Activated CD4-positive, CD25-positive, alpha-beta regulatory T cell treated with anti-CD3 and anti-CD28 coated beads, Interleukin-2, amount 50 U/mL, for 72 hours (primary cell): ENCODE results near the gene CCDC120.
A peak's percentile ranks its signal among the peaks of the same experiment; 100 is the strongest.

Source experiments
- DNase-seq: peaks from one replicate; pipeline ENCODE4 v3.0.0; 2021

Gene CCDC120

DNA sequence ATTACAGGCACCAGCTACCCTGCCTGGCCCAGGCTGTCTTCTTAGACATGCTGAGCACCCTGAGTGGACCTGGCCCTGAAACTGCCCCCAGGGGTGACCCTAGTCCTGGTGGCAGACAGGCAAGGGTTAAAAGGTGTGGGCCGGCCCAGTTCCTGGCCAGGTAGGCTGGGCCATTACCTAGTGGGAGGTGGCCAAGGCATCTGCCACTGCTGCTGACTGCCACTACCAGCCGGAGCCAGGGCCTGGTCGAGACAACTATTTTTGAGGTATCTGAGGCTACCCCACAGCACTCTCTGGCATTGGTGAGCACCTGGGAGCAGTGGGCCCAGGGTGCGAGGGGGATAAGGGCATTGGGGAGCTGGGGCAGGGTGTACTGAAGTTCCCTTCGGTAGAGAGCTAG, at the start of gene CCDC120:
TSS of gene CCDC120 (plus strand) at position 206 of the 400 bp plus-strand sequence. CDS start 3,043 bp downstream, outside the sequence.
- DNase-seq: no peak

DNA sequence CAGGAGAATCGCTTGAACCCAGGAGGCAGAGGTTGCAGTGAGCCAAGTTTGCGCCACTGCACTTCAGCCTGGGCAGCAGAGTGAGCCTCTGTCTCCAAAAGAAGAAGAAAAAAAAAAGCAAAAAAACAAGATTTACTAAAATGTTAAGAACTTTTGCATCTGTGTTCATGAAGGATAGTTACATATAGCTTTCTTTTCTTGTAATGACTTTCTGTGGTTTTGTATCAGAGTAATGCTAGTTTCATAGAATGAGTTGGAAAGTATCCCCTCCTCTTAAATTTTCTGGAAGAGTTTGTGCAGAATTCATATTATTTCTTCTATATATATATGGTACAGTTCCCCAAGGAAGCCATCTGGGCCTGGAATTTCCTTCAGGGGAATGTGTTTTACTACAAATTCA, 39.7 kb upstream of the CCDC120 start:
- DNase-seq: no peak

- DNase-seq: no peak
Observed at GRCh38 chrX:49019599-49020249, 39.1 kb upstream of the CCDC120 start.

DNA sequence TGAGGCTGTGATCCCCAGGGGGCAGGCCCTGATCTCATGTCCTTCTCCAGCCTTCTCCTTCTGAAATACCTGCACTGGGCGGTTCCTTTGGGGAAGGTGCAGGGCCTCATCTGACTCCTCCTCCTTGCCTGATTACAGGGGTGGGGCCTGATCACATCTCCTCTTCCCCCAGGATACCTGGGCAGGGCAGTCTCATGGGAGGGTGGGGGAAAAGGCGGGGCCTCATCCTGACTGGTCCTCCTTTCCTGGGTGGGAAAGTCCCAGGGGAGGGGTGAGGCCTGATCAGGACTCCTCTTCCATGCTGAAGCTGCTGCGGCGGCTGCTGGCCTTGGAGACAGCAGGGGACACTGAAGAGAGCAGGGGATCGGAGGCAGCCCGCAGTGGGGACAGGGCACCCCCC, 28.9 kb upstream of the CCDC120 start:
- no peak for DNase-seq

DNA sequence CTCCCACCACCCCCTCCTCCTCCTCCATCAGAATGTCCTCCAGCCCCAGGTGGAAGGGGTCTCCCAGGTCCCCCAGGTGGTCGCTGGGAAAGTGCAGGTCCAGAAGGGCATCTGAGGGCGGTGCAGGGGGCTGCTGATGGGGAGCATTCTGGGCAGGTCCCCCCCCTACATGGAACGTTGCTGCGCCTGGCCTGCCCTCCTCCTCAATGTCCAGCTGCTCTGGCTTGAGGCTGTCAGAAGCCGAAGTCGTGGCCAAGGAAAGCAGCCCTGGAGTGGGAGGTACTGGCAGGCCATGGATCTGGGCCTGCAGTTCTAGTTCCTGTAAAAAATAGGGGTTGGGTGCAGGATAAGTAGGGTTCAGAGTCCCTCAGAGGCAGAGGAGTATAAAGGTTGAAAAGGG, 28.5 kb upstream of the CCDC120 start:
- no peak for DNase-seq

- DNase-seq: no peak
Observed at GRCh38 chrX:49037883-49038475, 20.8 kb upstream of the CCDC120 start.

- no peak for DNase-seq
Observed at GRCh38 chrX:49039598-49040375, 19.0 kb upstream of the CCDC120 start.

- no peak for DNase-seq
Observed at GRCh38 chrX:49040376-49040955, 18.3 kb upstream of the CCDC120 start.

DNA sequence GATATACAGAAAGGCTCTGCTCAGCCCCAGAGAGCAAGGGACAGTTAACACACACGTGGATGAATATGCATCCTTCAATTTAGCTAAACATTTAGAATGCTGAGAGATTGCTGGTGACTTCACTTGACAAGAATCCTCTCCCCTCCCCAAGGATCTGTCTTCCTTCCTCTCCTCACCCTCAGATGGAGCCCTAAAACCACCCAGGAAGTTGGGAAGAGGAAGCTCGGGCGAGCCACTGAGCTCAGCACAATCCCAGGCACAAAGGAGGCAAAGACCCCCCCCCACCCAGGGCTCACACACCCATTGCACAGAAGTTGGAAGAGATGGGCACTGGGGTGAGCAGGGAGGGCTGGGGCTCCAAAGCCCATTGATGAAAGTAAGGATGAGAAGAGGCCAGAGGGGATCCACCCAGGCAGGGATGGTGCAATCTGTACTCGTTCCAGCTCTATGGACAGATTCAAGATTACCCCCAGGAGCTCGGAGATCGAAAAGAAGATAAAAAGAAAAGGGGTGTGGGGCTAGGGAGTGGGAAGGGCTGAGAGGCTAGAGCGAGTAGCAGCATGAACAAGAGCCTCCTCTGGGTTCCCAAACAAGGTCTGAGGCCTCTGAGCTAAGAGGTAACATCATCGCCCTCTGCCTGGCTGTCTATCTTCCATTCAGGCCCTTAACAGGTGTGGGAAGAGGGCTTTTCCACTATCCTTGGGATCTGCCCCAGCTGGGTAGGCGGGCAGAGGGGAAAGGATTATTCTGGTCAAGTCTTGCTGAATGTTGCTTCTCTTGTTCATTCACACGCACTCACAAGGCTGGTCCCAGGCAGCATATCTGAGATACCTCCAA, 16.8 kb upstream of the CCDC120 start:
- DNase-seq: no peak

GRCh38 chrX:49042581-49043219, 16.1 kb upstream of the CCDC120 start:
- DNase-seq: no peak

- DNase-seq: peak; percentile 89
Observed at GRCh38 chrX:49043220-49043986, 15.4 kb upstream of the CCDC120 start, which contains the start of gene TFE3. TFE3 (minus strand) TSS chrX:49043357; CDS start chrX:49043226, 131 bp downstream.

DNA sequence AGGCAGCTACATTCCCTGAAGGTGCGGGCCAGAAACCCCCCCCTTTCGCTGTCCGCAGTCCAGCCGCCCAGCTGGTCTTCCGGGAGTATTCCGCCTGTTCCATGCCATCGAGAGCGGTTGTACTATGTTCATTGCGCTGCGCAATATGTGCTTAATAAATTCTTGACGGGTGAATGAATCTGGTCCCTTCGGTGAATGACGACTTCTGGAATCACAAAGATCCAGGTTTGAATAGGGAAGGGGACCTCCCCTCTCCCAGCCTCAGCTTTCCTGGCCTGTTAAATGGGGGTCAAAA, 14.9 kb upstream of the CCDC120 start:
- no peak for DNase-seq

DNA sequence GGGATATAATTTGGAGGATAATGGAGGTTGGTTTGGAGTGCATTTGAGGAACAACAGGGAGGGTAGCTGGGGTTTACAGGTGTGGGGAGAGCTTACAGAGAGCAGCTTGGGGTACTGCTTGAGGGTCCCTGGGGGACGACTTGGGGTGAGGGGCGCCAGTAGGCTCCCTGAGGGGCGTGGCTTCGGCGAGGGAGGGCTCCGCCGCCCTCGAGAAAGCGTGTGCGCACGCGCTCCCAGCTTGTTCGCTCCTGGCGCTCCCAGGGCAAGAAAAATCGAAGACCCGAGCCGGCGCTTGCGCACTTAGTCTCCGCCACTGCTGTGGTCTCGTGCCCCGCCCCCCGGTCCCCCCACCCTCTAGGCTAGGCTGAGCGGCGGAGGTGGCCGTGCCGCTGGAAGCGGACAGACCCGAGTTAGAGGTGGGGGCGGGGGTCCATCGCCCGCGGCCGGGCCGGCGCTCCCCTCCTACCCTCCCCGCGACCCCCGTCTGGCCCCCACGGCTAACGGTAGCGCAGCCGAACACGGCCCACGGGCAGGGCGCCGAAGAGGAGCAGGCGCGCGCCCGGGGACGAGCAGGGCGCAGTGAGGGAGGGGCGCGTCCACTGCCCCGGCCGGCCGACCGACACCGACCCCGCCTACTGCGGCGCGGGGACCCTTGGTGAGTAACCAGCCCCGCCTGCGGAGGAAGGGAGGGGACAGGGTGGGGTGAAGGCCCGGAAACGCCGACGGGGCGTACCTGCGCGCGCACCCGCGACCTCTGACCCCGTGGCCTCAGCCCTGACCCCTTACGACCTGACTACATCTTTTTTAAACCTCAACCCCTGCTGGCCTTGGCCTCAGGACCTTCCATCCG, 5.4 kb upstream of the CCDC120 start:
- DNase-seq: peak; percentile 80

- DNase-seq: no peak
Observed at GRCh38 chrX:49054073-49054762, 4.6 kb upstream of the CCDC120 start.

- DNase-seq: no peak
Observed at GRCh38 chrX:49059201-49059600, 402 bp downstream of the CCDC120 start.

DNA sequence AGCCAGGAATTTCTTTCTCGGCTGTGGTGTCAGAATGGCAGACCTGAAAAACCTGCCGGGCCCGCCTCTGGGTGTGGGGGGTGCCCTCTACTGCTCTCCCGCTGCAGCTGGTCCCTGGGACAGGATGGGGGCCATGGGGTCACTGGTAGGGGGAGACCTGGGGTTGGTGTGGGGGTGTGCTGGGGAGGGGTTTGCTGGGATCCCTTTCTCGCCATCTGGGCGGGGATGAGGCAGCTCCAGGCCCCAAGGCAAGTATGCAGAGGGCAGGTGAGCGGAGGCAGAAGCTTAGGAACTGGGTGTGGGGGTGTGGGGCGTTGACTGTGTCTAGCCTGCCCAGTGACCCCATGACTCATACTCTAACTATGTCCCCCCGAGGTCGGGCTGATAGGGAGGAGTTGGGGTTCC, 884 bp downstream of the CCDC120 start:
- no peak for DNase-seq

GRCh38 chrX:49060914-49061313, 2.1 kb downstream of the CCDC120 start:
- no peak for DNase-seq

GRCh38 chrX:49061490-49061889, 2.7 kb downstream of the CCDC120 start:
- no peak for DNase-seq

DNA sequence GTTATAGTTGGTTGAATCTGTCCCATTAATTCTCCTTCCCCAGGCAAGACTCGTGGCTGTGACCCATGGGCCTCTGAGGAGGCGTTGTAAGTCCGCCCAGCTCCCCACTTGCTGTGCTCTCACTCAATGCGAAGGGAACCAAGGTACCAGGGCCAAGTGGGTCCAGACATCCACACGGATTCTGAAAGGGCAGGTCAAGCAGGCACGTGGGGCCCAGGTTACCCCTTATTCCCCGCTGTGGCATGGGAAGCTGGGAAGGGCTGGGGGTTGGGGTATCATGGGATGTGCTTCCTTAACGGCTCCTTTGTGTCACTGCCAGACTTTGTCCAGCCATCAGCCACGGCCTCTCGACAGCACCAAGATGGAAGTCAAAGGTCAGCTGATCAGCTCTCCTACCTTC, 3.1 kb downstream of the CCDC120 start:
- DNase-seq: no peak

DNA sequence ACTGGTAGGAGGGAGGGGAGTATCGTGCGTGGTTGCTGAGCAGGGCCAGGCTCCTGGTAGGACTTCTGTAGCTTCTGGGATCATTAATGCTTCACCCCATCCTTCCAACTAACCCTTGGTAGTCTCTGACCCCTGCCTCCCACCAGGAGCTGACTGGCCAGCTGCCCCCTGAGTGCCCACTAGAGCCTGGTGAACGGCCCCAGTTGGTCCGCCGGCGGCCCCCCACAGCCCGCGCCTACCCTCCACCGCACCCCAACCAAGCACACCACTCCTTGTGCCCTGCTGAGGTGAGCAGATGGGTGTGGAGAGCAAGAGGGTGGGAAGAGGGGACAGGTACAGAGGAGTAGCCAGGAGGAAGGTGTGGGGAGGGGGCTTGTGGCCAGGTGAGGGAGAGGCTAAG, 4.9 kb downstream of the CCDC120 start:
- DNase-seq: no peak
